GM21825 (cell line): ENCODE results near the gene MYO3B.

Source experiments
- ATAC-seq: cut with Tn5 transposase; IDR thresholded peaks from one replicate; pipeline ENCODE4 v1.9.1; 2021; ENCODE audit warnings: mild to moderate bottlenecking, moderate library complexity; ENCODE audit not compliant: unreplicated experiment

Gene MYO3B

GRCh38 chr2:170235860-170236679, 58.1 kb downstream of the MYO3B start:
- no peak for ATAC-seq

- no peak for ATAC-seq
These were observed 58.7 kb downstream of the MYO3B start for GRCh38 chr2:170236680-170237047.

- no peak for ATAC-seq
These were observed 59.7 kb downstream of the MYO3B start for GRCh38 chr2:170237572-170238120.

- no peak for ATAC-seq
These were observed 60.8 kb downstream of the MYO3B start for GRCh38 chr2:170238776-170239175.

- no peak for ATAC-seq
These were observed 62.7 kb downstream of the MYO3B start for GRCh38 chr2:170240629-170241028.

- ATAC-seq: no peak
These were observed 63.8 kb downstream of the MYO3B start for GRCh38 chr2:170241756-170242155.

- ATAC-seq: no peak
These were observed 65.3 kb downstream of the MYO3B start for GRCh38 chr2:170243118-170243837.

GRCh38 chr2:170243898-170244297, 66.0 kb downstream of the MYO3B start:
- no peak for ATAC-seq

GRCh38 chr2:170244555-170244954, 66.6 kb downstream of the MYO3B start:
- ATAC-seq: no peak

- ATAC-seq: no peak
These were observed 67.4 kb downstream of the MYO3B start for GRCh38 chr2:170245312-170245711.

- no peak for ATAC-seq
These were observed 69.4 kb downstream of the MYO3B start for GRCh38 chr2:170247333-170247732.

- ATAC-seq: no peak
These were observed 70.0 kb downstream of the MYO3B start for GRCh38 chr2:170247882-170248393.

GRCh38 chr2:170248574-170249393, 70.8 kb downstream of the MYO3B start:
- no peak for ATAC-seq

GRCh38 chr2:170249761-170250160, 71.8 kb downstream of the MYO3B start:
- ATAC-seq: no peak

GRCh38 chr2:170250584-170250983, 72.6 kb downstream of the MYO3B start:
- ATAC-seq: no peak

- no peak for ATAC-seq
These were observed 74.5 kb downstream of the MYO3B start for GRCh38 chr2:170252414-170252813.

GRCh38 chr2:170253721-170254230, 75.8 kb downstream of the MYO3B start:
- ATAC-seq: no peak

GRCh38 chr2:170254293-170254732, 76.4 kb downstream of the MYO3B start:
- ATAC-seq: no peak

- no peak for ATAC-seq
These were observed 77.2 kb downstream of the MYO3B start for GRCh38 chr2:170255137-170255536.

- no peak for ATAC-seq
These were observed 78.0 kb downstream of the MYO3B start for GRCh38 chr2:170255971-170256370.

GRCh38 chr2:170258382-170258781, 80.4 kb downstream of the MYO3B start:
- no peak for ATAC-seq
